Measurements from ENCODE around the gene NOC2L.
"Not testable (repeated sequence)": the region's sequence is repeated elsewhere in the genome, so short reads cannot be mapped to it uniquely, and the experiment has no call there.

Gene NOC2L

GRCh38 chr1:995665-996633 lies 36.9 kb upstream of the NOC2L start:
- H3K4me3 ChIP-seq (ENCODE audit: low read depth, low read length), result no peak overlapping the region
- DNase-seq (ENCODE audit: low read depth), result no peak

GRCh38 chr1:994546-994945 lies 35.5 kb upstream of the NOC2L start:
- DNase-seq (ENCODE audit: low read depth), result not testable (repeated sequence)

DNA sequence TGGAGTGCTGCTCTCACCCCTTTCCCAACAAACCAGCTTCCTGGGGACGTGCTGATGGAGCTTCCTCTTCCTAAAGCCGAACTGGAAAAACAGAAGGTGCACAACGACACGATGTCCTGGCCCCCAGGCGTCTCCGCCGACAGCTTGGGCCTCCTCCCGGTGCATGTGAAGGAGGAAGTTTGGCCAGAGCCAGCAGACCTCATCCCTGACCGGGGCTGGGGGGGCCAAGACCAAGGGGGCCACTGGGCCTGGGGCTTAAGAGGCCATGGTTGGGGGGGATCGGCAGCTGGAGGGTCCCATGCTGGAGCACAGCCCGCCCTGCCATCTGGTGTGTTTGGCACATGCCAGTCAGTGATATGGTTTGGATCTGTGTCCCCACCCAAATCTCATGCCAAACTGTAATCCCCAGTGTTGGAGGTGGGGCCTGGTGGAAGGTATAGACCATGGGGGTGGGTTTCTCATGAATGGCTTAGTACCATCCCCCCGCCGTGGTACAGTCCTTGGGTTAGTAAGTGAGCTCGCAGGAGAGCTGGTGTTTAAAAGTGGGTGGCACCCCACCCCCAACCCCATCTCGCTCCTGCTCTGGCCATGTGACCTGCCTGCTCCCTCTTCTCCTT lies 34.4 kb upstream of the NOC2L start:
- no peak overlapping the region for H3K4me3 ChIP-seq (ENCODE audit: low read depth, low read length)
- no peak for DNase-seq (ENCODE audit: low read depth)

More at GRCh38 chr1:994546-994945, 35.5 kb upstream of the NOC2L start:
- not testable (repeated sequence) for H3K4me3 ChIP-seq (ENCODE audit: low read depth, low read length)

GRCh38 chr1:992362-992761 lies 33.3 kb upstream of the NOC2L start:
- no peak for DNase-seq (ENCODE audit: low read depth)
- no peak overlapping the region for H3K4me3 ChIP-seq (ENCODE audit: low read depth, low read length)

GRCh38 chr1:991895-992294 lies 32.8 kb upstream of the NOC2L start:
- no peak for DNase-seq (ENCODE audit: low read depth)
- no peak overlapping the region for H3K4me3 ChIP-seq (ENCODE audit: low read depth, low read length)

DNA sequence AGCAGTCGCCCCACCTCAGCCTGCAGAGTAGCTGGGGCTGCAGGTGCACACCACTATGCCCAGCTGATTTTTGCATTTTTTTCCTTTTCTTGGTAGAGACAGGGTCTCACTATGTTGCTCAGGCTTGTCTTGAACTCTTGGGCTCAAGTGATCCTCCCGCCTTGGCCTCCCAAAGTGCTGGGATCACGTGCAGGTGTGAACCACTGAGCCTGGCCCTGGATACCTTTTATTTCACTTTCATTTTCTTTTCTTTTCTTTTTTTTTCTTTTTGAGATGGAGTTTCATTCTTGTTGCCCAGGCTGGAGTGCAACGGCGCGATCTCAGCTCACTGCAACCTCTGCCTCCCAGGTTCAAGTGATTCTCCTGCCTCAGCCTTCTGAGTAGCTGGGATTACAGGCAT lies 32.2 kb upstream of the NOC2L start:
- DNase-seq (ENCODE audit: low read depth), result not testable (repeated sequence)

DNA sequence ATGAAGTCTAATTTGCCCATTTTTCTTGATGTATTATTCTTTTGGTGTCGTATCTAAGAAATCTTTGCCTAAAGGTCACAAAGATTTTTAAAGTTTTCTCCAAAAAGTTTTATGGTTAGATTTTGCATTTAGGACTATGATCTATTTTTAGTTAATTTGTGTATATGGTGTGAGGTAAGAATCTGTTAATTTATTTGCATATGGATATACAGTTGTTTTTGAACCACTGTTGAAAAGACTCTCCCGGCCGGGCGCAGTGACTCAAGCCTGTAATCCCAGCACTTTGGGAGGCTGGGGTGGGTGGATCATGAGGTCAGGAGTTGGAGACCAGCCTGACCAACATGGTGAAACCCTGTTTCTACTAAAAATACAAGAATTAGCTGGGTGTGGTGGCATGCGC lies 29.0 kb upstream of the NOC2L start:
- not testable (repeated sequence) for H3K4me3 ChIP-seq (ENCODE audit: low read depth, low read length); DNase-seq (ENCODE audit: low read depth)

More for the DNA sequence above, 32.2 kb upstream of the NOC2L start:
- not testable (repeated sequence) for H3K4me3 ChIP-seq (ENCODE audit: low read depth, low read length)

- H3K4me3 ChIP-seq (ENCODE audit: low read depth, low read length), result no peak overlapping the region
- no peak for DNase-seq (ENCODE audit: low read depth)
Measured at GRCh38 chr1:985126-985525, 26.1 kb upstream of the NOC2L start.

DNA sequence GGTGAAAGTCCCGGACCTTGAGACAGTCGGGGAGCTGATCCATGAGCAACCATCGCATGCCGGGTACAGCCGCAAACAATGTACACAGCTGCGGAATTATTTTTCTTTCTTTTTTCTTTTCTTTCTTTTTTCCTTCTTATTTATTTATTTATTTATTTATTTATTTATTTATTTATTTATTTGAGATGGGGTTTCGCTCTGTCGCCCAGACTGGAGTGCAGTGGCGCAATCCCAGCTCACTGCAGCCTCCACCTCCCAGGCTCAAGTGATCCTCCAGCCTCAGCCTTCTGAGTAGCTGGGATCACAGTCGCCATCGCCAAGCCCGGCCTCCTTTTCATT lies 25.4 kb upstream of the NOC2L start:
- DNase-seq (ENCODE audit: low read depth), result no peak
- H3K4me3 ChIP-seq (ENCODE audit: low read depth, low read length), result peak overlapping the region; percentile 23

DNA sequence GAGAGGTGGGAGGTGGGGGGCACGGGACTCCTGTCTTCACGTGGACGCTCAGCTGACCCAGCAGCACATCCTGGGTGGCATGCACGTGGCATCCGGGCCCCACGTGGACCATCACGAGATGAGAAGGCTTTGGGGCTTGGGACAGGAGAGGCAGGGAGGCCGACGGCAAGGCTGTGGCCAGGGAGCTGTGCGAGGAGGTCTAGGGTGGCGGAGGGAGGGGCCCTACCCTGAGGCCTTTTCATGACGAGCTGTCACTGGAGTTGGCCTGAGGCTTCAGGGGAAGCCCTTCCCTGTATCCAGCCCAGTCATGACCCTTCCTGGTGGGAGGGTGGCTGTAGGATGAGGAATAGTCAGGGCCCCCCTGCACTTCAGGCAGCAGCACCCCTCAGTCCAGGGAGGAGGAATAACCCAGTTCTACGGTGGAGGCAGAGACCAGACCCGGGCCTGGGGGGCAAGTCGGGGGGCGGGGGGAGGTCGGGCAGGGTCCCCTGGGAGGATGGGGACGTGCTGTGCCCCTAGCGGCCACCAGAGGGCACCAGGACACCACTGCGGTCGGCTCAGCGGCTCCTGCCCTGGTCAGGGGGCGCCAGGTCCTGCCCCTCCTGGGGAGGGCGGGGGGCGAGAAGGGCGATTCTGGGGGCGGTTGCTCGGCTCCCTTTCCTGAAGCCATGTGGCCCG lies 24.9 kb upstream of the NOC2L start:
- H3K4me3 ChIP-seq (ENCODE audit: low read depth, low read length), result peak overlapping the region; percentile 23
- no peak for DNase-seq (ENCODE audit: low read depth)

DNA sequence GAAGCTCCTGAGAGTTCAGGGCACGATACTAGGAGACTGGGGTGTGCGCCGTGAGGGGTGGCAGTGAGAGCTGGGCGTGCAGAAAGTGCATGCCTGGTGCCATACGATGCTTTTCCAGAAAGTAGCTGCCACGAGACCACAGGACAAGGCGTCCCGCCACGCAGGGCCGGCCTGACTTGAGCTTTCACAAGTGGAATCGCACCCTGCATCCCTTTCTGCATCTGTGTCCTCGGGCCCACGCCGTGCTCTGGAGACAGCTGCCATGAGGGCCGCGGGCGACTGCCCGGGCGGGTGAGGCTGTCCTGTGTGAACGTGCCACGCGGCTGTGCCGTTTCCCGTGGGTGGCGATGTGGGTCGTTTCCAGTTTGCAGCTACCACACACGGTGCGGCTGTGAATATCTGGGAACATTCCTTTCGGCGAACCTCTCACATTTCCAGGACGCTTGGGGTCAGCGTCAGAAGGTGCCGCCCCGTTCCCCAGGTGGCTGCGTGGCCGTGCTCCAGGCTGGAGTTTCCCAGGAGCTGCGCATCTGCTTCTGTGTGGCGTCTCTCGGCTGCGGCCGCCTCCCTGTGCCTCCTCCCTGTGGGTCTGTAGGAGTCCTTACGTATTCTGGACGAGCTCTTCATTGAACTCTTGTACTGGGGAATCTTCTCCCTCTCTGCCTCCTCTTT lies 23.8 kb upstream of the NOC2L start:
- H3K4me3 ChIP-seq (ENCODE audit: low read depth, low read length), result no peak overlapping the region
- no peak for DNase-seq (ENCODE audit: low read depth)

- H3K4me3 ChIP-seq (ENCODE audit: low read depth, low read length), result no peak within 1 kb of the TSS
- no peak for DNase-seq (ENCODE audit: low read depth)
Measured at GRCh38 chr1:981955-982558, 23.0 kb upstream of the NOC2L start, which contains the start of gene PERM1. TSS of gene PERM1 (minus strand) at chr1:982093. CDS start at chr1:981029, 1,064 bp downstream.

DNA sequence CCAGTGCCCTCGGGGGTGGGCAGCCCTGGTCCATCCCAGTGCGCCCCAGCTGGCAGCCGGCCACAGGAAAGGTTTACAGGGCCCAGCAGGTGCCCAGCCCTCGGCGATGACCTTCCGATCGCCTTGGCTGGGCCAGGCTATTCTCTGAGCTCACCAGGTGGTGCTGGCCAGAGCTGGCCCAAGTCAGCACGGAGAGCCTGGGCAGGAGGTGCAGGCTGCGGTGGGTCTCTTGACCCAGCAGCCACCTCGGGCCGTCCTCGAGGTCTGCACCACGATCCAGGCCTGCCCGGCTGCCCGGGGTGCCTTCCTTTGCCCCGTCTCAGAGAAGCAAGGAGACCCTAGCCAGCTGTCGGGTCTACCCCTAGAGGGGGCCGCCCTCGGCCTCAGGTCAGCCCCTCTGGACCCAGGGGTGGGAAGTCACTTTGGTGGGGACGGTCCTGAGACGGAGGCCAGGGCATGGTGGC lies 22.5 kb upstream of the NOC2L start:
- DNase-seq (ENCODE audit: low read depth), result no peak
- no peak overlapping the region for H3K4me3 ChIP-seq (ENCODE audit: low read depth, low read length)

DNA sequence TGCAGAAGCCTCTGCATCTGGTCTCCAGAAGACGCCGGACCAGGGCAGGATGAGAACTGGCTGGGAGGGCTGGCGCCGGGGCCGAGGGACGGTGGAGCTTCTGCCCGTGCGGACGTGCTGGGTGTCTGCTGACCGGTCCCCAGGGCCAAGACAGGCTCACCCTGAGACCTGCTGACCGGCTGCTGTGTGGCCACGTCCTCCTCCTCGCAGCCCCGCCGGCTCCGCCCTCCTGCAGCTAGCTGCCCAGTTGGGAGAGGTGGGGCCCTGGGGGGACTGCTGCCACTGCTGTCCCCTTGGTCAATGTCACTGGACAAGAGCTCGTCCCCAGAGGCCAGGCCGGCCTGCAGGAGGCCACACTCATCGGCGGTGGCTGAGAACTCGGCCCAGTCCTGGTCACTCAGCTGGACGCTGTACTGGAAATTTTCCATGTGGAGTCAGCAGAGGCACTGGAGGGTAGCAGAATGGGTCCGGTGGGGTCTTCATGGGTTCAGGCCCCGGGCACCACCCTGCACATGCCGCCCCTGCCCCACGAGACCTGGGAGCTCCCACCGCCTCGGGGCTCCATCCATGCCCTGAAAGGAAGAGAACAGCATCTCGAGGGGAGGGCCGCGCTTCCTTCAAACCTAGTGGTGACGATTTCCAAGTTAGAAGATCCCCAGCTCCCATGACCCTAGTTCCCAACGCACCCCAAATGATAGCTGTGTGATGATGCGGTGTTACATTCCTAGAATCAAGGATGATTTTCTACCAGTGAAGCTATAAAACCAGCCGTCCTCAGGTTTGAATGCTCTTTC lies 21.7 kb upstream of the NOC2L start:
- no peak overlapping the region for H3K4me3 ChIP-seq (ENCODE audit: low read depth, low read length)
- DNase-seq (ENCODE audit: low read depth), result no peak

GRCh38 chr1:980137-980571 lies 21.1 kb upstream of the NOC2L start:
- H3K4me3 ChIP-seq (ENCODE audit: low read depth, low read length), result no peak overlapping the region
- no peak for DNase-seq (ENCODE audit: low read depth)

DNA sequence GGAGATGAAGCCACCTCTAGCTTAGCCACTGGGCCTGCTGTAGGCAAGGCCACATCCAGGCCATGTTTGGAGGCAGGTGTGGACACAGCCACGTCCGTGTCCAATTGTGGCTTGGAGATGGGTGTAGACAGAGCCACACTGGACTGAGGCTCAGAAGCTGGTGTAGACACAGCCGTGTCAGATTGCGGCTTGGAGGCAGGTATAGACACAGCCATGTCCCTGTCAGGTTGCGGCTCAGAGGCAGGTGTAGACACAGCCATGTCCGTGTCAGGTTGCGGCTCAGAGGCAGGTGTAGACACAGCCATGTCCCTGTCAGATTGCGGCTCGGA lies 20.7 kb upstream of the NOC2L start:
- H3K4me3 ChIP-seq (ENCODE audit: low read depth, low read length), result no peak overlapping the region
- DNase-seq (ENCODE audit: low read depth), result no peak

- DNase-seq (ENCODE audit: low read depth), result no peak
- no peak overlapping the region for H3K4me3 ChIP-seq (ENCODE audit: low read depth, low read length)
Measured at GRCh38 chr1:978835-979743, 20.0 kb upstream of the NOC2L start.

Measured in skeletal muscle cell (primary cell).